Astrocyte (in vitro differentiated cells and primary cell): Measurements from ENCODE around the gene HS6ST2.

Source experiments
- EZH2 ChIP-seq: IDR thresholded peaks from 2 replicates; pipeline ENCODE4 v1.6.1; 2012; ENCODE audit warnings: mild to moderate bottlenecking, low read length, inconsistent platforms; ENCODE audit not compliant: insufficient read depth
- TF ChIP-seq, protein P1 (sequence below): IDR thresholded peaks from 2 replicates; pipeline ENCODE4 v1.5.1; 2011; ENCODE audit warnings: low read depth, mild to moderate bottlenecking, inconsistent platforms, low read length, moderate library complexity; ENCODE audit not compliant: insufficient read depth

DNA sequence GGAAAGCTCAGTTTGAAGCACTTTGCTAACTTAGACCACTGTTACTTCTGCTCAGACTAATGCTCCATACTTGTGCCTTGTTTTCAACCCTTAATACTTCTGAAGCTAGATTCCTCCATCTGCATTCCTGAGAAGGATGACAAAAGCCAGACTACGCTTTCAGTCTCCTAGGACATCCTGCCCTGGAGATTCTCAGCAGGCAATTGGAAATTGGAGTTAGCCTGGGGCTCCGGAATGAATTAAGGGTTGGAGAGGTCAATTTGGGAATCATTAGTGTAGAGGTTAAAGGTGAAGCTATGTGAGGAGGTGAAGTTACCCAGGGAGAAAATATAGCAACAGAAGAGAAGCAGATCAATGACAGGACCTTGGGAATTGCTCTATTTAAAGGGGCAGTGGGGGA, 253.7 kb downstream of the HS6ST2 start:
- TF ChIP-seq, protein P1, sequence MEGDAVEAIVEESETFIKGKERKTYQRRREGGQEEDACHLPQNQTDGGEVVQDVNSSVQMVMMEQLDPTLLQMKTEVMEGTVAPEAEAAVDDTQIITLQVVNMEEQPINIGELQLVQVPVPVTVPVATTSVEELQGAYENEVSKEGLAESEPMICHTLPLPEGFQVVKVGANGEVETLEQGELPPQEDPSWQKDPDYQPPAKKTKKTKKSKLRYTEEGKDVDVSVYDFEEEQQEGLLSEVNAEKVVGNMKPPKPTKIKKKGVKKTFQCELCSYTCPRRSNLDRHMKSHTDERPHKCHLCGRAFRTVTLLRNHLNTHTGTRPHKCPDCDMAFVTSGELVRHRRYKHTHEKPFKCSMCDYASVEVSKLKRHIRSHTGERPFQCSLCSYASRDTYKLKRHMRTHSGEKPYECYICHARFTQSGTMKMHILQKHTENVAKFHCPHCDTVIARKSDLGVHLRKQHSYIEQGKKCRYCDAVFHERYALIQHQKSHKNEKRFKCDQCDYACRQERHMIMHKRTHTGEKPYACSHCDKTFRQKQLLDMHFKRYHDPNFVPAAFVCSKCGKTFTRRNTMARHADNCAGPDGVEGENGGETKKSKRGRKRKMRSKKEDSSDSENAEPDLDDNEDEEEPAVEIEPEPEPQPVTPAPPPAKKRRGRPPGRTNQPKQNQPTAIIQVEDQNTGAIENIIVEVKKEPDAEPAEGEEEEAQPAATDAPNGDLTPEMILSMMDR, result no peak
- TF ChIP-seq EZH2, result no peak
